Subcutaneous adipose tissue (tissue), 4 donors: ENCODE results near the gene PNMT. TPM values are rescaled to one million over a fixed set of nuclear protein-coding genes. Genes with fewer than 3 reads are reported as not detected.

Experiments used
- CTCF ChIP-seq: fragments of 450-650 bp; IDR thresholded peaks from one replicate; pipeline ENCODE4 v1.5.1; 2016; ENCODE audit warnings: low read depth, mild to moderate bottlenecking, control low read depth, antibody characterized with exemption, moderate library complexity
- total RNA-seq, 4 donors: library from RNA; depleted of rRNA; stranded (reverse); fragments of >200 nt; gene quantifications; one replicate each; pipeline ENCODE4 v1.1.0, GENCODE V29; 2016

Gene PNMT
- total RNA-seq, 4 donors from 2014 or later = 2.0 to 7.3 (median 4.2) TPM

DNA sequence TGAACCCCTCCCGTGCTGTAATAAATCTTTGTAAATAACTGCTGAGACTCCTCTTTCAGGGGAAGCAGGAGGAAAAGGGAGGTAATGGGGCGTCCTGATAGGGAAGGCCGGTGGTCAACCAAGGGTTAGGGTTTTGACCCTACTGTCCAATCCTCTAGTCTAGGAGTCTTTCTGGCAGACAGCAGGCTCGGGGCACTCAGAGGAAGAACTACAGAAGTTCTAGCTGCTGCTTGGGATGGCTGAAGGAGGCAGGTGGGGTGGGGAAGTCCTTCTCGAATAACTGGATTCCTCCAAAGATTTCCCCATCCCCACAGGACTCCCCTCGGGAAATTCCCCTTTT, 31.7 kb upstream of the PNMT start:
- TF ChIP-seq CTCF = no peak

DNA sequence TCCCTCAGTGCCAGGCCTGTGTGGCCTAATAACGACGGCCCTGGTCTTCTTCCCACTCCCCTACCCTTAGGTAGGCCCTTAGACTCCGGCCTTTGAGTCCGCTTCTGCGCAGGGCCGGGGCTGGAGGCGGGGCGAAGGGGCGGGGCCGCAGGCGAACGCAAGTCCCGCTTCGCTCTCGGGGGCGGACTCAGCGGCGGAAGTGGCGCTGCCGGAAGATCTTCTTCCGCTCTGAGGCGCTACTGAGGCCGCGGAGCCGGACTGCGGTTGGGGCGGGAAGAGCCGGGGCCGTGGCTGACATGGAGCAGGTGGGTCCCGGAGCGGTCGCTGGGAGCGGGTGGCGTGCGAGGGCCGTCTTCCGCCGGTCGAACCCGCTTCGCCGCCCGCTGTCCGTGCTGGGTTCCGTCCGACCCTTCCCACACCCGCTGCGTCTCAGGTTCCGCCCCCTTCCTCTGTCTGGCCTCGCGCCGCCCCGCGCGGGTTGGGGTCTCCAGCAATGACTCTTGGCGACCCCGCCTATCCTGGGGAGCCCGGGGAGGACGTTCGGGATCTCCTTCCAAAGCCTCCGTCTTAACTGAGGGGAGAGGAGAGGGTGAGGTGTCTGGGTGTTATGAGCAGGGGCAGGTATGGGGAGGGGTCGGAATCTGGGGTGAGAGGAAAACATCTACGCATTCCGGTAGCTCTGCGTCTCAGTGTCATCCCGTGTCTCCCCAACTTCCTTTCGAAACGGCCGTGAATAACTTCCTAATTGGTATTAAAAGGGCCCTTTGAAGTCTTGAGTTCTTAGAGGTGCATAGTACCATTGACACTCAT, 31.1 kb upstream of the PNMT start, which contains the start of gene STARD3:
Gene STARD3, plus strand, starts transcription at position 218 of the 810 bp plus-strand sequence. CDS start 16,388 bp downstream, outside the sequence.
- no peak for TF ChIP-seq CTCF

- TF ChIP-seq CTCF = no peak
Observed at GRCh38 chr17:39638317-39638716, 29.9 kb upstream of the PNMT start.

- TF ChIP-seq CTCF = no peak
Observed at GRCh38 chr17:39639043-39639442, 29.2 kb upstream of the PNMT start.

DNA sequence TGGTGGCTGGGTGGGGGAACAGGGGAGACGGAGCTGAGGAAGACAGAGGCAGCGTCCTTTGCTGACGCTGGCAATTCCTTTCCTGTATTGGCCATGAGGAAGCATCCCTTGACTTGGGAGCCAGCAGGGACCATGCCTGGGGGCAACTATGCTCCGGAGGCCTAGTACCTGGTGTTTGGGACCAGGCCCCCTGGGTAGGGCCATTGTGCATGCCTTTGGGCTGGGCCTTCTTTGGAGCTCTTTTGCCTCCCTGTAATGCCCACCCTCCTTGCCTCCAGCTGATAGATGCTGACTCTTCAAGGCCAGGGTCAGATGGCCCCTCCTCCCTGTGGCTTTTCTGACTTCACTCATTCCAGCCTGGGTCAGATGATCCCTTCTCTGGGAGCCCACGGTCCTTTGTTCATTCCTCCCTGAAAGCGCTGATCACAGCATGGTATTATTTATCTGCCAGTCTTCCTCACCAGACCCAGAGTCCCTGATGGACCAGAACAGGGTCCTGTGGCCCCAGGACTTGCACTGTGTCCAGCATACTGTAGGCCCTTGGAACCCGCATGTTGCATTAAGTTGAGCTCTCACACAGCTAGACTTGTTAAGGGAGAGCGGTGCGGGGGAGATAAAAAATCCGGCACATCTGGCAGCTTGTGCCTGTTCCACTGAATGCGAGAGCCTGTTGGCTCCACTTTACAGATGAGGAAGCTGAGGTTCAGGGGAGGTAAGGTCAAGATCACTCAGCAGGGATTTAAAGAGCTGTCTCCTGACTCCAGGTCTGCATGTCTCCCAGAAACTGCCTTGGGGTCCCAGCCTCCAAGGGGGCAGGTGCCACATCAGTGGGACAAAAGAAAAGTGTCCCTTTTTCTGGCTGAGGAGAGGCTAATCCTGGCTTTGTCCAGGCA, 28.4 kb upstream of the PNMT start:
- TF ChIP-seq CTCF = no peak

DNA sequence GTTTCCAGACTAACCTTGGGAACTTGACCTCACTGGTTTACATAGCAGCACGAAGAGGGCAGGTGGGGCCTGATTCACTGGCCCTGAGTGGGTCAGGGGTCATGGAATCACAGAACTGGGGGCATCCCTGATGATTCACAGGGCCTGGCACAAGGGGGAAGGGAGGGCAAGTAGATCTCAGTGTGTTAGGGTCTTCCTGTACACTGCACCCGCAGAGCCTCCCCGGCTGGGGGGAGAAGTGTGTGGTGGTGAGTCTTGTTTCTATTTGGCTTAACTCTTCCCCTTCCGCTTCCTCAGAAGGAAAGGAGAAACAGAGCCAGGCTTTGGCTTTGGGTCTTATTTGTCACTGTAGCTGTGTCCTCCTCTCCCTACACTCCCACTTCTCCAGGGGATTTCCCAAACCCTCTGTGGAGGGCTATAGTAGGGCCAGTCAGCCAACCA, 27.6 kb upstream of the PNMT start:
- TF ChIP-seq CTCF = no peak

- TF ChIP-seq CTCF = no peak
Observed at GRCh38 chr17:39641097-39641496, 27.2 kb upstream of the PNMT start.
